NCI-H226 (cell line): ENCODE data around the gene OR2B6.
"Not testable (repeated sequence)": the region's sequence is repeated elsewhere in the genome, so short reads cannot be mapped to it uniquely, and the experiment has no call there.

Source experiments
- DNase-seq: peaks from one replicate; pipeline ENCODE4 v3.0.0-alpha.2; 2015

OR2B6 gene

GRCh38 chr6:27956941-27957340, at the start of gene OR2B6:
TSS of gene OR2B6 (plus strand) at chr6:27957241. CDS start at chr6:27957241, 0 bp downstream.
- DNase-seq, result no peak

- DNase-seq, result no peak
These were observed 49.0 kb upstream of the OR2B6 start for GRCh38 chr6:27908017-27908416.

GRCh38 chr6:27911956-27912446, 45.0 kb upstream of the OR2B6 start, which contains the start of gene OR2B2:
TSS of gene OR2B2 (minus strand) at chr6:27912396. CDS start at chr6:27912319, 77 bp downstream.
- no peak for DNase-seq

- DNase-seq, result no peak
These were observed 34.1 kb upstream of the OR2B6 start for GRCh38 chr6:27922949-27923348.

- DNase-seq, result no peak
These were observed 32.9 kb upstream of the OR2B6 start for GRCh38 chr6:27924179-27924578.

- DNase-seq, result not testable (repeated sequence)
These were observed 29.0 kb upstream of the OR2B6 start for GRCh38 chr6:27928041-27928440.

GRCh38 chr6:27929930-27930329, 27.1 kb upstream of the OR2B6 start:
- not testable (repeated sequence) for DNase-seq

GRCh38 chr6:27931209-27931608, 25.8 kb upstream of the OR2B6 start:
- DNase-seq, result no peak

GRCh38 chr6:27940766-27941165, 16.3 kb upstream of the OR2B6 start:
- no peak for DNase-seq

GRCh38 chr6:27943072-27943471, 14.0 kb upstream of the OR2B6 start:
- not testable (repeated sequence) for DNase-seq

- no peak for DNase-seq
These were observed 8.8 kb upstream of the OR2B6 start for GRCh38 chr6:27948237-27948636.

- no peak for DNase-seq
These were observed 6.0 kb upstream of the OR2B6 start for GRCh38 chr6:27951040-27951439.

- no peak for DNase-seq
These were observed 475 bp downstream of the OR2B6 start for GRCh38 chr6:27957516-27957915.

GRCh38 chr6:27962506-27962905, 5.5 kb downstream of the OR2B6 start:
- no peak for DNase-seq

GRCh38 chr6:27966044-27966443, 9.0 kb downstream of the OR2B6 start:
- DNase-seq, result no peak

- no peak for DNase-seq
These were observed 9.9 kb downstream of the OR2B6 start for GRCh38 chr6:27966816-27967426.

- DNase-seq, result no peak
These were observed 13.4 kb downstream of the OR2B6 start for GRCh38 chr6:27970444-27970843.

- no peak for DNase-seq
These were observed 15.7 kb downstream of the OR2B6 start for GRCh38 chr6:27972750-27973149.

- DNase-seq, result no peak
These were observed 20.3 kb downstream of the OR2B6 start for GRCh38 chr6:27977387-27977786.

GRCh38 chr6:27978705-27979104, 21.7 kb downstream of the OR2B6 start:
- DNase-seq, result no peak

- no peak for DNase-seq
These were observed 23.1 kb downstream of the OR2B6 start for GRCh38 chr6:27980111-27980510.

GRCh38 chr6:27986928-27987725, 30.1 kb downstream of the OR2B6 start:
- peak; percentile 82 for DNase-seq

GRCh38 chr6:27994616-27995015, 37.6 kb downstream of the OR2B6 start:
- no peak for DNase-seq

GRCh38 chr6:28000351-28001045, 43.5 kb downstream of the OR2B6 start:
- no peak for DNase-seq
